H4 (cell line): ENCODE data around the gene PAFAH2. TPM values are rescaled to one million over a fixed set of nuclear protein-coding genes. Genes with fewer than 3 reads are reported as not detected.
A peak's percentile ranks its signal among the peaks of the same experiment; 100 is the strongest.

Experiments
- DNase-seq: peaks from one replicate; pipeline ENCODE4 v3.0.0-alpha.2; 2015; ENCODE audit warnings: low spot score
- total RNA-seq: library from RNA; depleted of rRNA; stranded (reverse); fragments of >200 nt; shearing (Covaris generic); gene quantifications from 2 replicates; pipeline ENCODE4 v1.2.3, GENCODE V29; 2014; rRNA removed

PAFAH2 gene
- total RNA-seq, result 5.6 and 8.3 TPM in 2 replicates

DNA sequence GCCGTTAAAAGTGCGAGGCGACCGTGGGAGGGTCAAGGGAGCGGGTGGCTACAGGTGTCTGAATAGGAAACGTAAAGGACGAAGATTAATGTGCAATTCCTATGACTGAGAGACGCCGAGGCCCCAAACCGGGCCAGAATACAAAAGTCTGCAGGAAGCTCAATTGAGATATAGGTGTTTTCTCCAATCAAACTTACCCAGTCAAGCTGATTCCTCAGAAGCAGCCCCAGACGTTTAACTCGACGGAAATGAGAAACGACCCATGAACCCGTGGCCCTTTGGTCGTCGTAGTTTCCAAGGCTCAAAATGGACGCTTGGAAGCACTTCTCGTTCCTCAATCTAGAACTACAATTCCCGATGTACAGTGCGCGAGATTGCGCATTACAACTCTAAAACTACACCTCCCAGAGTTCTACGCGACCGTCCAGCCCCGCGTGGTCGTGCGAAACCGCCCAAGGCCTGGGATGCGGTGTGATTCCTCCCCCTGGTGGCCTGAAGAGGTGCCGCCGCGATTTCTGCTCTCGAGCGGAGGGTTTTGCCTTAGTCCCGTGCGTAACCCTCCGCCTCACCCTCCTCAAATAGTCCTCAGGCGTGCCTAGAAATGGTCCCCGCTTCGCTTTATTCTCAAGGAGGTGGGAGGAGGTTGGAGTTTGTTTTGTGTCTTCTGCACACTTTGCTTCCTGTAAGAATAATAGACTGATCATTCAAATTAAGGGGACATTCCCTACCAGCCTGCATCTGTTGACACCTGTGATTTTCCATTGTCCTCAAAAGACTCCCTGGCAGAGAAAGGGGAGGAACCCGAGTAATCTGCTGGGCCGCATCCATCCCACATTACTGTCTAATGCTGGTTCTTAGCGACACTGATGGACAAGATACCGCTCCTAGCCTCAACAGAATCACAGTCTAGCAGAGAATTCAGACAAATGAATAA, at the start of gene PAFAH2:
Gene PAFAH2, minus strand, starts transcription at position 236 of the 934 bp plus-strand sequence. CDS start 7,247 bp downstream, outside the sequence.
- DNase-seq, result peak; percentile 99

- no peak for DNase-seq
Observed at GRCh38 chr1:26047278-26047874, 49.5 kb upstream of the PAFAH2 start.

DNA sequence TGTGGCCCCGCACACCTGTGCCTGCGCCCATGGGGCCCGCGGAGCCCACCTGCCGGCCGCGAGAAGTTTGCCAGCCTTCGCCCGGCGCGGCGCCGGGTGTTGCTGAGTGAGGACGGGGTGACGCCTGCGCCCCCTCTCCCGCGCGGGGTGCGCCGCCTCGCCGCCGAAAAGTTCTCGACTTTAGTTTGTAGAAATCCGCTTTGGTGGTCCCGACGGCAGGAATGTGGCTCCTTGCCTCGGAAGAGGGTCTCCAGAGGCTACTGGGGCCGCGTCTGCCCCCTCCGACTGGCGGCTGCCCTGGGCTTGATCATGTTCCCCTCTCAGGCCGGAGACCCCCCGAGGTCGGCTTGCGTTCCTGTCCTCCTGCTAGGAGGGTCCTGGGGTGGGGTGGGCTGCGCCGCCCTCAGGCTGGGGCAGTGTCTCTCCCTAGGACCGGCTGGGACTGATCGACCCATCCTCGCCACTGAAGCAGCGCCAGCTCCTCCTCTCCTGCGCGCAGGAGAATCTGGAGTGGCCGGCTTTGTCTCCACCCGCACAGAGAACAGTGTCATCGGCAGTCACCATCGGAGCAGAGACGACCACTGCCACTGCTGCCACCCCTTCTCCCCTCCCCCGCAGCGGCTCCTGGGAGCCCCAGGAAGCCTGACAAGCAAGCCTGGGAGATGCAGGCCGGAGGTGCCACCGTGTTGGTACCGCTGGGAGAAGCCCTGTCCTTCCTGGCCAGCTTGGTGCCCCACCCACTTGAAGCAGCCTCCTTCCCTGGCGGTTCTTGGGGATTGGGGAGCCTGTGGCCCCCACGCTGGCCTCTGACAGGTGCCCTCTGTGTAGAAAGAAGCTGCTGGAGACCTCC, 48.6 kb upstream of the PAFAH2 start:
- DNase-seq, result no peak

- no peak for DNase-seq
Observed at GRCh38 chr1:26045722-26046245, 47.9 kb upstream of the PAFAH2 start, which contains the start of gene SLC30A2. Gene SLC30A2, minus strand, starts transcription at chr1:26046118. Its CDS starts 222 bp downstream, at chr1:26045896.

DNA sequence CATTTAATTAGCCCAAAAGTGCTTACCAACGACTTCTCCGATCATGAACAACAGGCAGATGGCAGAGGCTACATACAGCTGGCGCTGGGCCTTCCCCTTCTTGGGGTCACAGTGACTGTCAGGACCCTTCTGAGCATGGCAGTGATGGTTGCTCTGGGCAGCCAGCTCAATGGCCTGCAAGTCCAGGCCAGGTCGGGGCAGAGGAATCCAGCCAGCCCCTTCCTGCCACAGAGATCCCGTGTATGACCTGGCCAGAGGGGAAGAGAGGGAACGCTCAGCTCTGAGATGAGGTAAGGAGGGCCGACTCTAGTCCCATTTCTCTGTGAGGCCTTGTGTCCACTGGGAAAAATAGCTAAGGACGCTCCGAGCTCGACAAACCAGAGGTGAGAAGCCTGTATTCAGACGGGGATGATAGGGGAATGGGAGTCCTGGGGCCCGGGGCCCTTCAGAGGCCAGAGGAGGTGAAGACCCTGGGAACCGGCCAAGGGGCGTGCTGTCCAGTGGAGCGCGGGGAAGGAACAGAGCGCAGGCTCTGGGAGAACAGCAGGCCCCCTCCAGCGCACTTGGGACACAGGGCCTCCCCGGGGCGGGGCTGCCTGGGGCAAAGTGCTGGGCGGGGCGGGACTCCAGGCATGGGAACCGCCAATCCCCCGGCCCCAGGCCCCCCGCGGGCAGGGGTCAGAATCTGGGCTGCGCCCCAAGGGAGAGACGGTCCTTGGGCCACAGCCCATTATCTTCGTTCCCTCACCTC, 47.3 kb upstream of the PAFAH2 start:
- DNase-seq, result no peak

DNA sequence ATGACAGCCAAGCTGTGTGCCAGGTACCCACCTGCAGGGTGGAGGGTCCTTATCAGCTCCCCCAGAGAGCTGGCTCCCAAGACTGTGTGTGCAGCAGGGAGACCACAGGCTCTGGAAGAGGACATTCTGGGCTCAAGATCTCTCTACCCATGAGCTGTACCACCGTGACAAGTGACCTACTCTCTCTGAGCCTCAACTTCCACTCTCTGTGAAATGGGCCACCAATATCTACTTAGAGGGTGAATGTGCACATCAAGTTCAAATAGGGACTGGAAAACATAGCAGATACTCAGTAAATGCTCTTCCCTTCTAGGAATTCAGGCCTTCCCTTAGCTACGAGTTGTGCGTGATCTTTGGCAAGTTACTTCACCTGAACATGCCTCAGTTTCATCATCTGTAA, 46.6 kb upstream of the PAFAH2 start:
- no peak for DNase-seq

DNA sequence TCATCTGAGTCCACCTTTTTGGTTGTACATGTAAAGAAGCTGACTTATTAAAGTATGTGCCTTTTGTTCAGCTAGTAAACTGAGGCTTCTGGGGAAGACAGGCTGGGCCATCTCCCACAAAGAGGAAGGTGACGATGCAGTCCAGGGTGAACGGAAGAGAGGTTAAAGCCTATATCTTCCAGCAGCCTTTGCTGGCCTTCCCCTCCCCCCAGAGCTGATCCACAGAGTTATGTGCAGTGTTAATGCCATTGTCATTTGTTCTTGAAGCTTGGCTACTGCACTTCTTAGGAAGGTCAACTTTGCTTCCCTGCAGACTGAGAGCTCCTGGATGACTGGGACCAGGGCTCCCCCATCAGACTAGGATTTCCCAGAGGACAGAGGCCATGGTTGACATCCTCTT, 45.9 kb upstream of the PAFAH2 start:
- DNase-seq, result no peak

DNA sequence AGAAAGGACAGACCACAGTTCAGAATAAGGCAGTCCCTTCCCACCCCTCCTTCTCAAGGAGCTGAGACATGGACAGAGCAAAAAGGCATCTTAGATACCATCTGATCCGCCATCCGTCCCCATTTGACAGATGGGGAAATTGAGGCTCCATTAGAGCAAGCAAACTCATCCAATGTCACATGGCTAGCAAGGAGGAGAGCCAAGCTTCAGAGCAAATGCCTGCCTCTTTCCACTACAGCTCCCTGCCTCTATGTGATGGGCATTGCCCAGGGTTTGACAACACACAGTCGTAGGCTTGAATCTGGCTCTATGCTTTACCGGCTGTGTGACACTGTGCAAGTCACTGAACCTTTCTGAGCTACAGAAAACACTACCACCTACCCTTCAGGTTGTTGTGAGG, 44.1 kb upstream of the PAFAH2 start:
- DNase-seq, result no peak

DNA sequence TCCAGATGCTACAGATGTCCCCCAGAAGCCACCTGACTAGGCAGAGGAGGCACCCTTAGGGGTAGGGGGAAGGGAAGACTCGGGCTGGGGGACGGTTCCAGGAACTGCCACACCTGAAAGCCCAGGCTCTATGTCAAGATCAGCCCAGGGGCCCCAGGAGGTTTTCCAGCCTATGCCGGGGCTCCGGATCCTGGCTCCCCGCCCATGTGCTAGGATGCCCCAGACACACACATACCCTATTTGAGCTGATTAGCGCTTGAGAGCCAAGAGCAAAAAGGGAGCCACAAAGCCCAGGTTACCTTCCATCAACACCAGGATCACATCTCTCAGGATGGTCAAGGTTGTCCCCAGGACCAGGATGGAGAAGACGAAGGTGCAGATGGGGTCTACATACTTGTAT, 43.5 kb upstream of the PAFAH2 start:
- no peak for DNase-seq

DNA sequence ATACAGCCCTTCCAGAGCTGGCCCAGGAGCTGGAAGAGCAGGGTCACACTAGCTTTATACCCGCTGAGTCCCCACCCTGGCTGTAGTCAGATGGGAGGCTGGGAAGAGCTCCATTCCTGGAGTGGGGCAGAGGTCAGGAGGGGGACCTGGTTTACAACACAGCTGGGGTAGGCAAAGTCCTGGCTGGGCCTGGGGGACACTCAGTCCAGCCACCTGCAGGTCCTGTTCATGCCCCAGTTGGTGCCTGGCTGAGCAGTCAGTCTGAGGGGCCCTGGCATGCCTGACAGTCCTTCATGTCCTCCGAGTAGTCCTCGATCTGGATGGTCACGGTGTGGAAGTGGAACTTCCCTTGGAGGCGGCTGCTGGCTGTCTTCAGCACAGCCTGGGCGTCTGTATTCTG, 41.0 kb upstream of the PAFAH2 start:
- no peak for DNase-seq

DNA sequence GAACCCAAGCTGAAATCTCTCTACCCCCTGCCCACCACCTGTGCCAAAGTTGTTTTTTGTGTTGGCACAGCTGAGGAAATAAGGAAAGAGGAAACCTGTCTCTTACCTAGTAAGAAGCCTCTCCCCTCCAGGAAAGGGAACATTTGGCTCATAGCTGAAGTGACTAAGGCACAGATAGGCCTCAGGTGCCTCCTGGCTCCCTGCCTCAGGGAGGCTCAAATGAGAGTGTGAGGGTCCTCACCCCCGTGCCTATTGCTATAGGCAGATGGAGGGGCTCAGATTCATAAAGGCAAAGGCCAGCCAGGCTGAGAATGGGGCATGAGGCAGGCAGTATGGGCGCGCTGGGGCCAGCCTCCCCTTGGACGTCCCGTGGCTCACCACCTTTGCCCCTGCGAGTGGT, 40.6 kb upstream of the PAFAH2 start:
- DNase-seq, result no peak

GRCh38 chr1:26037904-26038303, 40.0 kb upstream of the PAFAH2 start:
- DNase-seq, result no peak

- DNase-seq, result no peak
Observed at GRCh38 chr1:26036756-26037281, 39.0 kb upstream of the PAFAH2 start.

GRCh38 chr1:26035959-26036755, 38.3 kb upstream of the PAFAH2 start:
- peak; percentile 63 for DNase-seq

DNA sequence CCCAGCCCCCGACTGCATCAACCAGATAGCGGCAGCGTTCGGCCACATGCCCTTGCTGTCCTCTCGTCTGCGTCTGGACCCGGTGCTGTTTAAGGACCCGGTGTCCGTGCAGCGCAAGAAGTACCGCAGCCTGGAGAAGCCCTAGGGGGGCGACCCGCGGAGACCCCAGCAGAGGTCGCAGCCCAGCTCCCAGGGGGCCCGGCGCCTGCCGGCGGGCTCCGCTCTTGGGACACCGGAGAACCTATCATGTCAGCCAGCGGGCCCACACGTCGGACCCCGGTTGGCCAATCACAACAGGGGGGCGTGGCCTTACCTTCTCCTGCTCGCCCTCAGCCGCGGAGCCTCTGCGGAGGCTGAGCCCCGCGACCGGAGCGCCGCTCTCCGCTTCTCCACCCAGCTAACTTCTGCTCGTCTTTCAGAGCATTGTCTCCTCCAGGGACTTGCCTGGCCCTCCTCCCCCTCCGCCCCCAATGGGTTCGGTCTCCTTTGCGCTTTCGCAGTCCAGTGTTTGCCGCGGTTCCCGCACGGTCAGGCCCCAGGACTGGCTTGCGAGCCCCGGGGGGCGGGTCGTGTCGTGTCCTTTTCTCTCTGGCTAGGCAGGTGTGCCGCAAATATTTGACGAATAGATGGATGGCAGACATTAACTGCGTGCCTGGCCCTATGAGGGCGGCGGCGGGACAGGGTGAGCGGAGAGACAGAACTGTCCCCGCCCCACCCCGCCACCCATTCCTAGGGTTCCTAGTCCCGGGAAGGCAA, 37.5 kb upstream of the PAFAH2 start:
- peak; percentile 89 for DNase-seq

GRCh38 chr1:26034504-26035202, 36.8 kb upstream of the PAFAH2 start:
- DNase-seq, result no peak

DNA sequence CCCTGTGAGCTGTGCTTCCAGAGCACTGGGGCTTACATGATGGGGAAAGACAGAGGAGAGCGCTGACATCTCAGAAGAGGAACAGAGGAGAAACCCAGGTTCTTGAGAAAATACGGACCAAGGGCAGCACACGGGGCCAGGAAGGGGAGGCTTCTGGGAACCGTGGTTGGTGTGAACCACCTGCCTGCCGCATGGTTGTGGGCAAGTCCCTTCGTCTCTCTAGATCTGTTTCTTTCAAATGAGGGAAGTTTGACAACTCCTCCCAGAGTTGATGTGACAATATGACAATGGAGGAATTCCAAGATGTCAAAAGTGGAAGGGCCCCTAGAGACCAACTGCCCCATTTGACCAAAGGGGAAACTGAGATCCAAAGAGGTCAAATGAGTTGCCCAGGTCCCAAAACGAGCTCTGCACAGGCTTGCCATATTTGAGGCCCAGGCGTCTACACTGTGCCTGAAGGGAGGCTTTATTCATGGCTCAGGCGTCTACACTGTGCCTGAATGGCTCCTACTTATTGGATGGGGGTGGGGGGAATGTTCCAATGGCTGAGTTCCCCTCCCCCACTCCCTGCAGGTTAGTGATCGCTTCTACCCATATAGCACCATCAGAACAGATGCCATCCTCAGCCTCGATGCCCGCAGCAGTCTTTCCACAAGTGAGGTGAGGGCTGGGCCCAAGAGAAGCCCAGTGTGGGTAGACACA, 34.9 kb upstream of the PAFAH2 start:
- DNase-seq, result no peak
